ENCODE data around the gene COA3. TPM values are rescaled to one million over a fixed set of nuclear protein-coding genes. Genes with fewer than 3 reads are reported as not detected.

COA3 gene
- total and polyA plus RNA-seq, 4 donors = 55.7 to 142 (median 76.7) TPM

- Histone ChIP-seq H3K27me3 (ENCODE audit: control insufficient read depth in 3 of 3, insufficient read depth in 3 of 3, low read length in 2 of 3) (no peaks in the 10 kb centered on the region), H3K27ac (ENCODE audit: low read depth in 1 of 2, low read length in 1 of 2) (peak within 1 kb of the TSS; percentile 65 to 86), H3K9ac (ENCODE audit: insufficient read depth in 1 of 2, low read length in 2 of 2) (peak within 1 kb of the TSS; percentile 33 to 62)
These were observed 37.6 kb downstream of the COA3 start, which contains the start of gene RAMP2 for GRCh38 chr17:42760652-42761581. RAMP2 (plus strand) TSS chr17:42761227; CDS start chr17:42761262, 35 bp downstream.

GRCh38 chr17:42759982-42760651, 38.4 kb downstream of the COA3 start:
- WGBS, 2 donors = 44 to 51% methylated on average over 11 of the region's 11 CpGs
- DNase-seq (no peak), ATAC-seq (ENCODE audit: insufficient read depth, low FRiP score) (no peak)
- no peaks in the 10 kb centered on the region for H3K36me3 ChIP-seq (ENCODE audit: control insufficient read depth in 4 of 4, insufficient read depth in 4 of 4, low read length in 4 of 4)
- peak overlapping the region in 1 of 2 donors; percentile 86 for H3K27ac ChIP-seq (ENCODE audit: low read depth in 1 of 2, low read length in 1 of 2)
- H3K9ac ChIP-seq (ENCODE audit: insufficient read depth in 1 of 2, low read length in 2 of 2) = peak overlapping the region; percentile 11 to 21
- H3K9me3 ChIP-seq (ENCODE audit: control insufficient read depth in 4 of 4, insufficient read depth in 3 of 4, low read length in 3 of 4) = peaks cover 0 to 2% (median 0%) of the 10 kb centered on the region in 4 donors
- no peak overlapping the region for H3K4me3 ChIP-seq
- H3K4me1 ChIP-seq (ENCODE audit: control insufficient read depth in 5 of 5, insufficient read depth in 5 of 5, low read length in 5 of 5) = peaks cover 0 to 27% (median 9%) of the 10 kb centered on the region in 5 donors
- TF ChIP-seq CTCF (IDR thresholded peaks at IDR 0.05; ENCODE audit: control extremely low read depth, extremely low read depth) = no peak
- H3K27me3 ChIP-seq (ENCODE audit: control insufficient read depth in 3 of 3, insufficient read depth in 3 of 3, low read length in 2 of 3) = no peaks in the 10 kb centered on the region

More at GRCh38 chr17:42760652-42761581, 37.6 kb downstream of the COA3 start, which contains the start of gene RAMP2:
- ATAC-seq (ENCODE audit: insufficient read depth, low FRiP score) = no peak
- peaks cover 0 to 2% (median 0%) of the 10 kb centered on the region in 4 donors for H3K9me3 ChIP-seq (ENCODE audit: control insufficient read depth in 4 of 4, insufficient read depth in 3 of 4, low read length in 3 of 4)
- peak within 1 kb of the TSS; percentile 54 for H3K4me3 ChIP-seq
- TF ChIP-seq CTCF (IDR thresholded peaks at IDR 0.05; ENCODE audit: control extremely low read depth, extremely low read depth) = no peak
- 3 to 6% methylated on average over 44 to 92 of the region's 92 CpGs for WGBS, 2 donors
- H3K36me3 ChIP-seq (ENCODE audit: control insufficient read depth in 4 of 4, insufficient read depth in 4 of 4, low read length in 4 of 4) = no peaks in the 10 kb centered on the region
- H3K4me1 ChIP-seq (ENCODE audit: control insufficient read depth in 5 of 5, insufficient read depth in 5 of 5, low read length in 5 of 5) = peaks cover 0 to 27% (median 9%) of the 10 kb centered on the region in 5 donors
- peak; percentile 84 to 87 (median 85) for DNase-seq

- Histone ChIP-seq H3K4me3 (no peak overlapping the region), H3K9me3 (ENCODE audit: control insufficient read depth in 4 of 4, insufficient read depth in 3 of 4, low read length in 3 of 4) (no peaks in the 10 kb centered on the region), H3K36me3 (ENCODE audit: control insufficient read depth in 4 of 4, insufficient read depth in 4 of 4, low read length in 4 of 4) (no peaks in the 10 kb centered on the region), H3K9ac (ENCODE audit: insufficient read depth in 1 of 2, low read length in 2 of 2) (no peak overlapping the region), H3K27ac (ENCODE audit: low read depth in 1 of 2, low read length in 1 of 2) (no peak overlapping the region), H3K27me3 (ENCODE audit: control insufficient read depth in 3 of 3, insufficient read depth in 3 of 3, low read length in 2 of 3) (no peaks in the 10 kb centered on the region), H3K4me1 (ENCODE audit: control insufficient read depth in 5 of 5, insufficient read depth in 5 of 5, low read length in 5 of 5) (peaks cover under 1 to 19% (median 5%) of the 10 kb centered on the region in 5 donors)
- TF ChIP-seq CTCF (IDR thresholded peaks at IDR 0.05; ENCODE audit: control extremely low read depth, extremely low read depth) = no peak
- no peak for ATAC-seq (ENCODE audit: insufficient read depth, low FRiP score)
- DNase-seq = no peak
- WGBS, 2 donors = 77 to 93% methylated on average over 3 of the region's 3 CpGs
These were observed 43.7 kb downstream of the COA3 start for GRCh38 chr17:42754782-42755181.
